ENCODE data around the gene PCDHB14. TPM values are rescaled to one million over a fixed set of nuclear protein-coding genes. Genes with fewer than 3 reads are reported as not detected.
"Not testable (repeated sequence)": the region's sequence is repeated elsewhere in the genome, so short reads cannot be mapped to it uniquely, and the experiment has no call there.

PCDHB14 gene
- total RNA-seq, 1 donor from 2014 or later = 3.5 TPM

DNA sequence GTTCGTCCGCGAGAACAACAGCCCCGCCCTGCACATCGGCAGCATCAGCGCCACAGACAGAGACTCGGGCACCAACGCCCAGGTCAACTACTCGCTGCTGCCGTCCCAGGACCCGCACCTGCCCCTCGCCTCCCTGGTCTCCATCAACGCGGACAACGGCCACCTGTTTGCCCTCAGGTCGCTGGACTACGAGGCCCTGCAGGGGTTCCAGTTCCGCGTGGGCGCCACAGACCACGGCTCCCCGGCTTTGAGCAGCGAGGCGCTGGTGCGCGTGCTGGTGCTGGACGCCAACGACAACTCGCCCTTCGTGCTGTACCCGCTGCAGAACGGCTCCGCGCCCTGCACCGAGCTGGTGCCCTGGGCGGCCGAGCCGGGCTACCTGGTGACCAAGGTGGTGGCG is 12.9 kb upstream of the PCDHB14 start:
- not testable (repeated sequence) for DNase-seq (ENCODE audit: low read depth)

DNA sequence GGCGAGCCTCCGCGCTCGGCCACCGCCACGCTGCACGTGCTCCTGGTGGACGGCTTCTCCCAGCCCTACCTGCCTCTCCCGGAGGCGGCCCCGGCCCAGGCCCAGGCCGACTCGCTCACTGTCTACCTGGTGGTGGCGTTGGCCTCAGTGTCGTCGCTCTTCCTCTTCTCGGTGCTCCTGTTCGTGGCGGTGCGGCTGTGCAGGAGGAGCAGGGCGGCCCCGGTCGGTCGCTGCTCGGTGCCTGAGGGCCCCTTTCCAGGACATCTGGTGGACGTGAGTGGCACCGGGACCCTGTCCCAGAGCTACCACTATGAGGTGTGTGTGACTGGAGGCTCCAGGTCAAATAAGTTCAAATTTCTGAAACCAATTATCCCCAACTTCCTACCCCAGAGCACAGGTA is 12.3 kb upstream of the PCDHB14 start:
- not testable (repeated sequence) for DNase-seq (ENCODE audit: low read depth)

DNA sequence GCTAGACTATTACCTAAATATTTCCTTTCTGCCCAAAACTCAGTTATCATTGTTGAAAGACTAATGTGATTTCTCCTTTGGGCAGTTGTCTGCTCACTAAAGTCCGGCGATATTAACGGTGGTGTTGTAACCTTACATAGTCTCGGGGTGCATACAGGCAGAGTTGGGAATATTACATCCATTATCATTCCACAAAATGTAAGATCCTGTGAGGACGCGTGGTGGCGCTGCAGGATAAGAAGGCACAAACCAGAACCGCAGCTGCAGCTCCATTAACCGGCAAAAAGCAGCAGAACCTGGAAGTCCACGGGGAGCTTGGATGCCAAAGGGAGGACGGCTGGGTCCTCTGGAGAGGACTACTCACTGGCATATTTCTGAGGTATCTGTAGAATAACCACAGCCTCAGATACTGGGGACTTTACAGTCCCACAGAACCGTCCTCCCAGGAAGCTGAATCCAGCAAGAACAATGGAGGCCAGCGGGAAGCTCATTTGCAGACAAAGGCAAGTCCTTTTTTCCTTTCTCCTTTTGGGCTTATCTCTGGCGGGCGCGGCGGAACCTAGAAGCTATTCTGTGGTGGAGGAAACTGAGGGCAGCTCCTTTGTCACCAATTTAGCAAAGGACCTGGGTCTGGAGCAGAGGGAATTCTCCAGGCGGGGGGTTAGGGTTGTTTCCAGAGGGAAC is 9.3 kb upstream of the PCDHB14 start, which contains the start of gene PCDHB13:
Gene PCDHB13 (plus strand): TSS at position 264 of the 684 bp plus-strand sequence. CDS start 205 bp downstream, at position 469.
- DNase-seq (ENCODE audit: low read depth) = not testable (repeated sequence)

DNA sequence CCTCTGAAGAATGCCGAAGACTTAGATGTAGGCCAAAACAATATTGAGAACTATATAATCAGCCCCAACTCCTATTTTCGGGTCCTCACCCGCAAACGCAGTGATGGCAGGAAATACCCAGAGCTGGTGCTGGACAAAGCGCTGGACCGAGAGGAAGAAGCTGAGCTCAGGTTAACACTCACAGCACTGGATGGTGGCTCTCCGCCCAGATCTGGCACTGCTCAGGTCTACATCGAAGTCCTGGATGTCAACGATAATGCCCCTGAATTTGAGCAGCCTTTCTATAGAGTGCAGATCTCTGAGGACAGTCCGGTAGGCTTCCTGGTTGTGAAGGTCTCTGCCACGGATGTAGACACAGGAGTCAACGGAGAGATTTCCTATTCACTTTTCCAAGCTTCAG is 8.6 kb upstream of the PCDHB14 start:
- DNase-seq (ENCODE audit: low read depth) = not testable (repeated sequence)

DNA sequence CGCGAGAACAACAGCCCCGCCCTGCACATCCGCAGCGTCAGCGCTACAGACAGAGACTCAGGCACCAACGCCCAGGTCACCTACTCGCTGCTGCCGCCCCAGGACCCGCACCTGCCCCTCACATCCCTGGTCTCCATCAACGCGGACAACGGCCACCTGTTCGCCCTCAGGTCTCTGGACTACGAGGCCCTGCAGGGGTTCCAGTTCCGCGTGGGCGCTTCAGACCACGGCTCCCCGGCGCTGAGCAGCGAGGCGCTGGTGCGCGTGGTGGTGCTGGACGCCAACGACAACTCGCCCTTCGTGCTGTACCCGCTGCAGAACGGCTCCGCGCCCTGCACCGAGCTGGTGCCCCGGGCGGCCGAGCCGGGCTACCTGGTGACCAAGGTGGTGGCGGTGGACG is 7.6 kb upstream of the PCDHB14 start:
- not testable (repeated sequence) for DNase-seq (ENCODE audit: low read depth)

DNA sequence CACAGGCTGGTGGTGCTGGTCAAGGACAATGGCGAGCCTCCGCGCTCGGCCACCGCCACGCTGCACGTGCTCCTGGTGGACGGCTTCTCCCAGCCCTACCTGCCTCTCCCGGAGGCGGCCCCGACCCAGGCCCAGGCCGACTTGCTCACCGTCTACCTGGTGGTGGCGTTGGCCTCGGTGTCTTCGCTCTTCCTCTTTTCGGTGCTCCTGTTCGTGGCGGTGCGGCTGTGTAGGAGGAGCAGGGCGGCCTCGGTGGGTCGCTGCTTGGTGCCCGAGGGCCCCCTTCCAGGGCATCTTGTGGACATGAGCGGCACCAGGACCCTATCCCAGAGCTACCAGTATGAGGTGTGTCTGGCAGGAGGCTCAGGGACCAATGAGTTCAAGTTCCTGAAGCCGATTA is 7.1 kb upstream of the PCDHB14 start:
- not testable (repeated sequence) for DNase-seq (ENCODE audit: low read depth)

DNA sequence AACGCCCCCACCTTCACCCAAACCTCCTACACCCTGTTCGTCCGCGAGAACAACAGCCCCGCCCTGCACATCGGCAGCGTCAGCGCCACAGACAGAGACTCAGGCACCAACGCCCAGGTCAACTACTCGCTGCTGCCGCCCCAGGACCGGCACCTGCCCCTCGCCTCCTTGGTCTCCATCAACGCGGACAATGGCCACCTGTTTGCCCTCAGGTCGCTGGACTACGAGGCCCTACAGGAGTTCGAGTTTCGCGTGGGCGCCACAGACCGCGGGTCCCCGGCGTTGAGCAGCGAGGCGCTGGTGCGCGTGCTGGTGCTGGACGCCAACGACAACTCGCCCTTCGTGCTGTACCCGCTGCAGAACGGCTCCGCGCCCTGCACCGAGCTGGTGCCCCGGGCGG is 1.7 kb downstream of the PCDHB14 start:
- not testable (repeated sequence) for DNase-seq (ENCODE audit: low read depth)

DNA sequence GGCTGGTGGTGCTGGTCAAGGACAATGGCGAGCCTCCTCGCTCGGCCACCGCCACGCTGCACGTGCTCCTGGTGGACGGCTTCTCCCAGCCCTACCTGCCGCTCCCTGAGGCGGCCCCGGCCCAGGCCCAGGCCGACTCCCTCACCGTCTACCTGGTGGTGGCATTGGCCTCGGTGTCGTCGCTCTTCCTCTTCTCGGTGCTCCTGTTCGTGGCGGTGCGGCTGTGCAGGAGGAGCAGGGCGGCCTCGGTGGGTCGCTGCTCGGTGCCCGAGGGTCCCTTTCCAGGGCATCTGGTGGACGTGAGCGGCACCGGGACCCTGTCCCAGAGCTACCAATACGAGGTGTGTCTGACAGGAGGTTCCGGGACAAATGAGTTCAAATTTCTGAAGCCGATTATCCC is 2.3 kb downstream of the PCDHB14 start:
- not testable (repeated sequence) for DNase-seq (ENCODE audit: low read depth)

GRCh38 chr5:141234109-141234667 is 11.0 kb downstream of the PCDHB14 start:
- DNase-seq (ENCODE audit: low read depth) = no peak

GRCh38 chr5:141235922-141236321 is 12.8 kb downstream of the PCDHB14 start:
- DNase-seq (ENCODE audit: low read depth) = not testable (repeated sequence)

- DNase-seq (ENCODE audit: low read depth) = no peak
These were observed 13.6 kb downstream of the PCDHB14 start for GRCh38 chr5:141236516-141237313.

GRCh38 chr5:141241496-141241895 is 18.4 kb downstream of the PCDHB14 start:
- no peak for DNase-seq (ENCODE audit: low read depth)

DNA sequence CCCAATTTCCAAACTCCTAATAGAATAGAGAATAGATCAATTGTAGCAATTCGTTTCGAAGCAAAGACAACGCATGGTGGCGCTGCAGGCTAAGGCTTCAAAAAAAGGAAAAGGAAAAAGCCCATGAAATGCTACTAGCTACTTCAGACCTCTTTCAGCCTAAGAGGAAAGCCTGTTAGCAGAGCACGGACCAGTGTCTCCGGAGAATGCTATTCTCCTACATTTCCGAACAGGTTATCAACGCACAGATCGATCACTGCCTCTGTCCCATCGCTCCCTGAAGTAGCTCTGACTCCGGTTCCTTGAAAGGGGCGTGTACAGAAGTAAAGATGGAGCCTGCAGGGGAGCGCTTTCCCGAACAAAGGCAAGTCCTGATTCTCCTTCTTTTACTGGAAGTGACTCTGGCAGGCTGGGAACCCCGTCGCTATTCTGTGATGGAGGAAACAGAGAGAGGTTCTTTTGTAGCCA is 22.1 kb downstream of the PCDHB14 start, which contains the start of gene PCDHB15:
Gene PCDHB15 (plus strand): TSS at position 146 of the 468 bp plus-strand sequence. CDS start 184 bp downstream, at position 330.
- DNase-seq (ENCODE audit: low read depth) = no peak

DNA sequence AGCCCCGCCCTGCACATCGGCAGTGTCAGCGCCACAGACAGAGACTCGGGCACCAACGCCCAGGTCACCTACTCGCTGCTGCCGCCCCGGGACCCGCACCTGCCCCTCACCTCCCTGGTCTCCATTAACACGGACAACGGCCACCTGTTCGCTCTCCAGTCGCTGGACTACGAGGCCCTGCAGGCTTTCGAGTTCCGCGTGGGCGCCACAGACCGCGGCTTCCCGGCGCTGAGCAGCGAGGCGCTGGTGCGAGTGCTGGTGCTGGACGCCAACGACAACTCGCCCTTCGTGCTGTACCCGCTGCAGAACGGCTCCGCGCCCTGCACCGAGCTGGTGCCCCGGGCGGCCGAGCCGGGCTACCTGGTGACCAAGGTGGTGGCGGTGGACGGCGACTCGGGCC is 23.8 kb downstream of the PCDHB14 start:
- DNase-seq (ENCODE audit: low read depth) = not testable (repeated sequence)

GRCh38 chr5:141247434-141247833 is 24.3 kb downstream of the PCDHB14 start:
- not testable (repeated sequence) for DNase-seq (ENCODE audit: low read depth)

DNA sequence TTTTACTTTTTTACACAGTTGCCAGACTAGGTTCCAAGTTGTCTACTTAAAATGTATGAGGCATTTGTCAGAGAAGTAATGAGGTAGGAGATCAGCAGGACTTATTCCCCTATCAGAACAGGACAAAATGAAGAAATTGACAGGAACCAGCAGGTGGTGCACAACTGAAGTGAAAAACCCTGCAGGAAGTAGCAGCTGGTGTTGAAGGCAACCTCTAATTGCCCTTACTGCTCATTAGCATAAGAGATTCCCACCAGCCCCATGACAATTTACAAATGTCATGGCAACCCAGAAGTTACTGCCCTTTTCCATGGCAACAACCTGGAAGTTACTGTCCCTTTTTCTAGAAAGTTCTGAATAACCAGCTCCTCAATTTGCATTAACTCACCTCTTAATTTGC is 27.4 kb downstream of the PCDHB14 start:
- no peak for DNase-seq (ENCODE audit: low read depth)

- no peak for DNase-seq (ENCODE audit: low read depth)
These were observed 35.3 kb downstream of the PCDHB14 start for GRCh38 chr5:141258464-141258863.

DNA sequence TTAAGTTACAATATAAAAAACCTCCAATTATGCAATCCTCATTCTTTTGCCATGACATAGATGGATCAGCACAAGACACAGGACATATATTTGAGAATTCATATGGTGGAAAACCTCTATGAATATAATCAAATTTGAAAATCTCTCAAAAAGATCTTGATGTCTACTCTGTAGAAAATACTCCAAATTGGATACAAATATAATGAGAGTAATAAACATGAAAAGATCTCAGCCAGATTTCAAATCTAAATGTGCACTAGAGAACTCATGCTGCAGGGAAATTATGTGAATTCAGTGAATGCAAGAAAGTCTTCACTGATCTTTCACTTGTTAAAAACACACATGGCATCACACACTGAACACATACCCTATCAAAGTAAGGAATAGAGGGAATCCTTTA is 35.8 kb downstream of the PCDHB14 start:
- no peak for DNase-seq (ENCODE audit: low read depth)

- no peak for DNase-seq (ENCODE audit: low read depth)
These were observed 37.5 kb downstream of the PCDHB14 start for GRCh38 chr5:141260458-141261237.

DNA sequence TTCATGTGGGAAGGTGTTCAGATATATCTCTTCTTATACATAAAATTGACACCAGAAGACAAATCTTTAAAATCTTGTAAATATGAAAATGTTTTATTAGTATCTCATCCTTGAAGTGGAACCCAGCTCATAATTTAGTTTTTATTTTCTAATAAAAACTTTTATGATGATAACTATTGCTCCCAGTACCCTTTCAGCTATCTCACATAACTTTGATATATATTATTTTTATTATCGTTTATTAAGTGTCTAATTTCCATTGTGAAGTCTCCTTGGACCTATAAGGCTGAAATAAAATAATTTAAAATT is 38.0 kb downstream of the PCDHB14 start:
- DNase-seq (ENCODE audit: low read depth) = no peak

DNA sequence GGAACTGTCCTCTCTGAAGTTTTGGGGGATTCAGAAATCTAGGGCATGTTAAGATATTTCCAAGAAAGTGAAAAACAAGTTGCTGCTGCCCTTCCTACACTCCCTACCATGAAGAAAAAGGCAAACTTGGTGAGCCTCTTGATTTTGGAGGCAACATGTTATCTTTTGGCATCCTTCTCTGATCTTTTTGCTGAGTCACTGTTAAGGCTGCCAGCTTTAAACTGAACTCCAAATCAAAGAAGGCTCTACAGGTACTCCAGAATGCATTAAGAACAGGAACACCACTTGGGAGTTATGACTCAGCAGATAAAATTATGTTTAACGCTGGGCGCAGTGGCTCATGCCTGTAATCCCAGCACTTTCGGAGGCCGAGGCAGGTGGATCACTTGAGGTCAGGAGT is 46.1 kb downstream of the PCDHB14 start:
- DNase-seq (ENCODE audit: low read depth) = no peak

- DNase-seq (ENCODE audit: low read depth) = no peak
These were observed 49.8 kb downstream of the PCDHB14 start for GRCh38 chr5:141272906-141273305.

Data from renal cortical epithelial cell (primary cell).